ENCODE measurements around the gene PHF5A. TPM values are rescaled to one million over a fixed set of nuclear protein-coding genes. Genes with fewer than 3 reads are reported as not detected.

PHF5A gene
- total RNA-seq (10 to 100 TPM; 27.3 to 44.2 (median 32.0) TPM), polyA plus RNA-seq (10 to 100 TPM; 36.8 to 55.3 TPM)
- long read RNA-seq, donor 1, transcript PHF5A-201 (4 exons, 1,086 nt): major isoform, 9 of 14 reads
- long read RNA-seq, donor 1, partial matches to known transcripts: 1 of 14 reads
- long read RNA-seq, donor 1, other reads (novel, unspliced or antisense): 3 of 14 reads
- long read RNA-seq, donor 2, transcript PHF5A-201 (4 exons, 1,086 nt): major isoform, 42 of 44 reads
- long read RNA-seq, donor 2, partial matches to known transcripts: 0 of 44 reads
- long read RNA-seq, donor 2, other reads (novel, unspliced or antisense): 0 of 44 reads
- long read RNA-seq, donor 3, transcript PHF5A-201 (4 exons, 1,086 nt): major isoform, 13 of 13 reads
- long read RNA-seq, donor 3, partial matches to known transcripts: 0 of 13 reads
- long read RNA-seq, donor 3, other reads (novel, unspliced or antisense): 0 of 13 reads

DNA sequence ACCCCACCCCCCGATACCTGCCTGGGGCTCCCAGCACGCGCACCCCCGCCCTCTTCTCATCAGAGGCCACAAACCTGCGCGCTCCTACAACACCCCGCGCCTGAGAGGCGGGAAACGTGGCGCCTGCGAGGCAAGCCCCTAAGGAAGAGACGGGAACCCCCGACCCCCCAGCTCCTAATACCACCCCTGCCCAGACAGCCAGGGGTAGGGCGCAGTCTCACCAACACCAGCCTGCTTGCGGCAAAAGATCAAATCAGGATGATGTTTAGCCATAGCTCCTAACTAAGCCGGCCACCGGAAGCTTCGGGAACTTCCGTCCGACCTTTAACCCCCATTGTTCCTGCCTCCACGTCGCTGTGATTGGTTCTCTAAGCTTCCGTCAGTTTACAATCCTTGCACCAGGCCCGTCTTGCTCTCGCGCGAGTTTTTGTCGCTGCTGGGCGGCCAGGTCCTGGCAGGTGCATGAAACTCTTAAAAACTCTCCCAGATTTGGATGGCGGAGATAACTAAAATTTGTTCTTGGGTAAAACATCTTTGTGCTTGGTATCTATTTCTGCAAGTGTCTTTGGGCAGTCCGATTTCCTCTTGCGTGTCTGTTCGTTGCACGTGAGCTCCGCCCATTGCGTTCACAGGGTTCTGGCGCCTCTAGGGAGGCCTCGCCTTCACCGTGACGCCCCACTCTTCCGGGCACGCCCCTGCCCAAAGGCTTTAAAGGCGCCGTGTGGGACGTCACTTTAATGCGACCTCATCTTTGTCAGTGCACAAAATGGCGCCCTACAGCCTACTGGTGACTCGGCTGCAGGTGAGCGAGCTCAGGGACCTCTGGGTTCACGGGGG is at the start of gene PHF5A, which contains the start of gene ACO2:
PHF5A (minus strand) TSS at position 312 of the 837 bp plus-strand sequence; CDS start at position 273, 39 bp downstream.
ACO2 (plus strand) TSS at position 737 of the 837 bp plus-strand sequence; CDS start at position 767, 30 bp downstream.
- DNase-seq: peak; percentile 97 to 98 (median 98)
- 0 to 1% (median 1%) methylated on average over 51 of the region's 51 CpGs for WGBS, 3 donors
- no peaks in the 10 kb centered on the region for H3K9me3 ChIP-seq
- intact Hi-C loops (cut with DNase I): no loop called here
- TF ChIP-seq, protein P1, sequence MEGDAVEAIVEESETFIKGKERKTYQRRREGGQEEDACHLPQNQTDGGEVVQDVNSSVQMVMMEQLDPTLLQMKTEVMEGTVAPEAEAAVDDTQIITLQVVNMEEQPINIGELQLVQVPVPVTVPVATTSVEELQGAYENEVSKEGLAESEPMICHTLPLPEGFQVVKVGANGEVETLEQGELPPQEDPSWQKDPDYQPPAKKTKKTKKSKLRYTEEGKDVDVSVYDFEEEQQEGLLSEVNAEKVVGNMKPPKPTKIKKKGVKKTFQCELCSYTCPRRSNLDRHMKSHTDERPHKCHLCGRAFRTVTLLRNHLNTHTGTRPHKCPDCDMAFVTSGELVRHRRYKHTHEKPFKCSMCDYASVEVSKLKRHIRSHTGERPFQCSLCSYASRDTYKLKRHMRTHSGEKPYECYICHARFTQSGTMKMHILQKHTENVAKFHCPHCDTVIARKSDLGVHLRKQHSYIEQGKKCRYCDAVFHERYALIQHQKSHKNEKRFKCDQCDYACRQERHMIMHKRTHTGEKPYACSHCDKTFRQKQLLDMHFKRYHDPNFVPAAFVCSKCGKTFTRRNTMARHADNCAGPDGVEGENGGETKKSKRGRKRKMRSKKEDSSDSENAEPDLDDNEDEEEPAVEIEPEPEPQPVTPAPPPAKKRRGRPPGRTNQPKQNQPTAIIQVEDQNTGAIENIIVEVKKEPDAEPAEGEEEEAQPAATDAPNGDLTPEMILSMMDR (IDR thresholded peaks at IDR 0.05): peak in 2 of 3 donors; percentile 8 to 10
- TF ChIP-seq EP300 (IDR thresholded peaks at IDR 0.05) (peak; percentile 52), POLR2A (IDR thresholded peaks at IDR 0.05) (peak; percentile 54)
- H3K27ac ChIP-seq: peak within 1 kb of the TSS; percentile 78 to 81
- peak within 1 kb of the TSS; percentile 93 for H3K4me3 ChIP-seq
- no peaks in the 10 kb centered on the region for H3K27me3 ChIP-seq
- peaks cover 2% of the 10 kb centered on the region for H3K36me3 ChIP-seq
- peaks cover 2% of the 10 kb centered on the region for H3K4me1 ChIP-seq (ENCODE audit: insufficient read depth)

DNA sequence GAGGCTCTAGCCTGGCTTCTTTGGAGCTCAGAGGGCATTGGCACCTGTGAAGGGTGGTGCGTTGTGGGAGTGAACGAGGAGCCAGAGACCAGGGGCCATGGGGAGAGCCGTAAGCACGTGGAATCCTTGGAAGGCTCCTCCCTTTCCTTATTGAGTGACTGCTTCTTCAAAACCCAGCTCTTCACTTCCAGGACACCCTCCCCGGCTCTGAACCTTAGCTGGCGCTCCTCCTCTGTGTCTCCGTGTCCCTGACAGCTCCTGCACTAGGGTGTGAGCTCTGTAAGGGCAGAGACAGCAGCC is 49.5 kb upstream of the PHF5A start:
- H3K4me3 ChIP-seq: no peak overlapping the region
- H3K9me3 ChIP-seq: no peaks in the 10 kb centered on the region
- 39 to 60% (median 47%) methylated on average over 7 of the region's 7 CpGs for WGBS, 3 donors
- H3K27me3 ChIP-seq: no peaks in the 10 kb centered on the region
- H3K27ac ChIP-seq: no peak overlapping the region
- TF ChIP-seq, protein P1 (IDR thresholded peaks at IDR 0.05): no peak
- TF ChIP-seq EP300 (IDR thresholded peaks at IDR 0.05) (no peak), POLR2A (IDR thresholded peaks at IDR 0.05) (no peak)
- no peaks in the 10 kb centered on the region for H3K36me3 ChIP-seq
- no peak for DNase-seq
- intact Hi-C loops (cut with DNase I): loop anchor here in 3 of 4 donors (5.0 to 10.0 kb wide), 2 partner anchors 116 to 593 kb away; no protein-coding TSS in a partner anchor
- H3K4me1 ChIP-seq (ENCODE audit: insufficient read depth): peaks cover 6% of the 10 kb centered on the region

DNA sequence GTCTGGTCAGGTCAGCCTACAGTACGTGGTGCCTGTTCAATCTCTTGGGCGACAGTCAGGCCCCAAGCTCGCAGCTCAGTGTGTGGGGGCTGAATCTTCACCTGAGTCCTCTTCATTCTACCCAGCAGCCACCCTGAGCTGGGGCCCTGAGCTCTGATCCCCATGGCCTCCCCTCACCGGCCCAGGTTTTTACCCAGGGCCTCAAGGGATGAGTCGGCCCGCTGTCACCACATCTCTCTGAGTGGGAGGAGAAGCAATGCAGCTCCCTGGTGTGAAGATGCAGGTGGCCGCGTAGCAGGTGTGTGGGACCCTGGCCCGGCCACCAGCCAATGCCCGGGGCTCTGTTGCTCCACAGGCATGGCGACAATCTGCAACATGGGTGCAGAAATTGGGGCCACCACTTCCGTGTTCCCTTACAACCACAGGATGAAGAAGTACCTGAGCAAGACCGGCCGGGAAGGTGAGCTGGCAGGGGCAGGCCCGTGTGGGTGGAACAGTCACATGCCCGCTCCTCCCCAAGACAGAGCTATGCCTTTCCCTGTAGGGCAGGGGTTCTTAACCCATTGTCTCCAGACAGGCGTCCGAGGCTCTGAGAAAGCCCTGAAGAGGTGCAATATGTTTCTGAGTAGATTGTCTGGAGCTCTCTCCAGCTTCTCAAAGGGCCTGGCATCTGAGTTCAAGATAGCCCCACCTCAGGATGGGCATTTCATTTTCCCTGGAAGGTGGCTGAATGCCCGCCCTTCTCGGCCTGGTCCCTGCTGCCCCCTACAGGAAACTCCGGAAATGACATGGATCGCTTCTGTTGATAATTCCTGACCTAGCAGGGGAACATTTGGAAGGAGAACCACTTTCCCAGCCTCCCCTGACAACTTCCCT is 48.9 kb upstream of the PHF5A start:
- no peak overlapping the region for H3K27ac ChIP-seq
- H3K4me1 ChIP-seq (ENCODE audit: insufficient read depth): peaks cover 8% of the 10 kb centered on the region
- no peaks in the 10 kb centered on the region for H3K27me3 ChIP-seq
- H3K9me3 ChIP-seq: no peaks in the 10 kb centered on the region
- DNase-seq: peak; percentile 72 to 86 (median 84)
- 49 to 54% (median 50%) methylated on average over 21 to 22 of the region's 22 CpGs for WGBS, 3 donors
- no peak for TF ChIP-seq POLR2A (IDR thresholded peaks at IDR 0.05)
- no peak for TF ChIP-seq EP300 (IDR thresholded peaks at IDR 0.05)
- TF ChIP-seq, protein P1 (IDR thresholded peaks at IDR 0.05): peak; percentile 83 to 89 (median 86)
- no peak overlapping the region for H3K4me3 ChIP-seq
- intact Hi-C loops (cut with DNase I): loop anchor here (2.0 to 10.0 kb wide), 4 partner anchors 111 to 593 kb away; no protein-coding TSS in a partner anchor
- no peaks in the 10 kb centered on the region for H3K36me3 ChIP-seq

Measured in ovary (tissue), 10 donors.